RWPE2 (cell line): ENCODE data around the gene SERTAD1.
A peak's percentile ranks its signal among the peaks of the same experiment; 100 is the strongest.

ENCODE experiments used
- ATAC-seq: fragments of 200-7000 bp; cut with Tn5 transposase; 3 replicates; pipeline ENCODE4 v1.9.1; 2021; ENCODE audit warnings: low read depth
- DNase-seq: peaks from one replicate; pipeline ENCODE4 v3.0.0-alpha.2; 2020; ENCODE audit warnings: low spot score
- H3K27ac ChIP-seq: fragments of 450-650 bp; 2 replicates; pipeline ENCODE4 v1.5.1; 2017; ENCODE audit warnings: mild to moderate bottlenecking; ENCODE audit not compliant: poor library complexity, severe bottlenecking
- H3K27me3 ChIP-seq: fragments of 250-450 bp; sonication (Bioruptor Pico); 2 replicates; pipeline ENCODE4 v1.5.1; 2021; ENCODE audit warnings: mild to moderate bottlenecking, moderate library complexity; ENCODE audit not compliant: insufficient read depth, poor library complexity, severe bottlenecking
- H3K36me3 ChIP-seq: fragments of 250-450 bp; sonication (Bioruptor Pico); 2 replicates; pipeline ENCODE4 v1.5.1; 2020; ENCODE audit warnings: low read depth, mild to moderate bottlenecking, moderate library complexity
- H3K4me1 ChIP-seq: fragments of 250-450 bp; sonication (Bioruptor Pico); 2 replicates; pipeline ENCODE4 v1.5.1; 2021; ENCODE audit warnings: mild to moderate bottlenecking, moderate library complexity; ENCODE audit not compliant: insufficient read depth, poor library complexity, severe bottlenecking
- H3K4me3 ChIP-seq: fragments of 250-450 bp; sonication (Bioruptor Pico); 2 replicates; pipeline ENCODE4 v1.5.1; 2021; ENCODE audit warnings: mild to moderate bottlenecking, moderate library complexity; ENCODE audit not compliant: severe bottlenecking
- H3K9me3 ChIP-seq: fragments of 250-450 bp; sonication (Bioruptor Pico); 2 replicates; pipeline ENCODE4 v1.5.1; 2021; ENCODE audit warnings: mild to moderate bottlenecking, moderate library complexity; ENCODE audit not compliant: severe bottlenecking
- TF ChIP-seq, protein P1 (sequence below): fragments of 450-650 bp; IDR thresholded peaks from one replicate; pipeline ENCODE4 v1.5.1; 2017; ENCODE audit warnings: mild to moderate bottlenecking, moderate library complexity; ENCODE audit not compliant: poor library complexity, severe bottlenecking

SERTAD1 gene, protein sequence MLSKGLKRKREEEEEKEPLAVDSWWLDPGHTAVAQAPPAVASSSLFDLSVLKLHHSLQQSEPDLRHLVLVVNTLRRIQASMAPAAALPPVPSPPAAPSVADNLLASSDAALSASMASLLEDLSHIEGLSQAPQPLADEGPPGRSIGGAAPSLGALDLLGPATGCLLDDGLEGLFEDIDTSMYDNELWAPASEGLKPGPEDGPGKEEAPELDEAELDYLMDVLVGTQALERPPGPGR

DNA sequence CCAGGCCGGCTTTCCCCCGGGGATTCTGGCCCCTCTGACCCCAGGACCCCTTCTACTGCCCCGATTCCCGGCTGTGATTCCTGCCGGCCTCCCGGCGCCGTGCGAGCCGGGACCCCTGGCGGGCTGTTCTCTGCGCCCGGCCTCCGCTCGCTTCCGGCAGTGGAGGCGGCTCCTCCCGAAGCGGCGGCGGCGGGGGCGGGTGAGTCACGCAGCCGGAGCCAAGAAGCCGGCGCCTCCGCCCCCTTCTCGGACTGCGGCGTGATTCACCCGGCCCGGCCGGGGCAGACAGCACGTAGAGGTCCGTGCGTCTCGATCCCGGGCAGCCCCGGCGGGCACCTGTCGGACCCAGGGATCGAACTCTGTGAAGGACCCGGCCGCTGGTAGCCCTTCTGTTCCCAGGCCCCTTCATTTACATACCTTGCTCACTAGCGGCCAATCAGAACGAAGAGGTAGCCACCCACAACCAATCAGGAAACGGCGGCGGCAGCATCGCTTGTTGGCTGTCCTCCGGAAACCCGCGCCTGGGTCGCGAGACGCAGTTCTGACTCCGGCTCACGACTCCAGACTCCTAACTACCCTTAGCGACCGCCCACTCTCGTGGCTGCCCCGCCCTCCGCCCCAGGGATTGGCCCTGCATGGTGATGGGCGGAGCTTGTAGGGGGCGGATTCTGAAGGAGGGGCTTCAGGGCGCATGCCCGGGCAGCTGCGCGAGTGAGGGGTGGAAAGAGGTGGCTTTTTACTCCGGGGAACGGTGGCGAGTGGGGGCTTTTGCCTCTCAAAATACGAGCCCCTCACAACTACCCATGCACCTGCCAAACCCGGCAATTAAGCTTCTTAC lies at the start of gene SERTAD1:
TSS of gene SERTAD1 (minus strand) at position 543 of the 838 bp plus-strand sequence. CDS start 2,446 bp downstream, outside the sequence.
- ATAC-seq: peak; percentile 81
- peak; percentile 99 for DNase-seq
- Histone ChIP-seq H3K36me3 (peaks cover 10% of the 10 kb centered on the region), H3K4me3 (peak within 1 kb of the TSS; percentile 52), H3K27ac (peak within 1 kb of the TSS; percentile 95), H3K4me1 (peaks cover 3% of the 10 kb centered on the region), H3K27me3 (no peaks in the 10 kb centered on the region), H3K9me3 (no peaks in the 10 kb centered on the region)
- TF ChIP-seq, protein P1, sequence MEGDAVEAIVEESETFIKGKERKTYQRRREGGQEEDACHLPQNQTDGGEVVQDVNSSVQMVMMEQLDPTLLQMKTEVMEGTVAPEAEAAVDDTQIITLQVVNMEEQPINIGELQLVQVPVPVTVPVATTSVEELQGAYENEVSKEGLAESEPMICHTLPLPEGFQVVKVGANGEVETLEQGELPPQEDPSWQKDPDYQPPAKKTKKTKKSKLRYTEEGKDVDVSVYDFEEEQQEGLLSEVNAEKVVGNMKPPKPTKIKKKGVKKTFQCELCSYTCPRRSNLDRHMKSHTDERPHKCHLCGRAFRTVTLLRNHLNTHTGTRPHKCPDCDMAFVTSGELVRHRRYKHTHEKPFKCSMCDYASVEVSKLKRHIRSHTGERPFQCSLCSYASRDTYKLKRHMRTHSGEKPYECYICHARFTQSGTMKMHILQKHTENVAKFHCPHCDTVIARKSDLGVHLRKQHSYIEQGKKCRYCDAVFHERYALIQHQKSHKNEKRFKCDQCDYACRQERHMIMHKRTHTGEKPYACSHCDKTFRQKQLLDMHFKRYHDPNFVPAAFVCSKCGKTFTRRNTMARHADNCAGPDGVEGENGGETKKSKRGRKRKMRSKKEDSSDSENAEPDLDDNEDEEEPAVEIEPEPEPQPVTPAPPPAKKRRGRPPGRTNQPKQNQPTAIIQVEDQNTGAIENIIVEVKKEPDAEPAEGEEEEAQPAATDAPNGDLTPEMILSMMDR: peak; percentile 75

DNA sequence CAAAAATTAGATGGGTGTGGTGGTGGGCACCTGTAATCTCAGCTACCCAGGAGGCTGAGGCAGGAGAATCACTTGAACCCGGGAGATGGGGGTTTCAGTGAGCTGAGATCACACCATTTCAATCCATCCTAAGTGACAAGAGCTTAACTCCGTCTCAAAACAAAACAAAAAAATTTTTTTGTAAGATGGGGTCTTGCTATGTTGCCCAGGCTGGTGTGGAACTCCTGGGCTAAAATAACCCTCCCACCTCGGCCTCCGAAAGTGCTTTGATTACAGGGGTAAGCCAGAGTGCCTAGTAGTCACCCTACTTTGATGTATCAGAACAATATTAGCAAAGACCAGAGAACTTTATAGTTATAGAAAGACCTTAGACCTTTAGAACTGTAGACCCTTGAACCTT lies 48.9 kb upstream of the SERTAD1 start:
- H3K9me3 ChIP-seq: no peaks in the 10 kb centered on the region
- H3K27ac ChIP-seq: no peak overlapping the region
- no peaks in the 10 kb centered on the region for H3K36me3 ChIP-seq
- no peaks in the 10 kb centered on the region for H3K4me1 ChIP-seq
- DNase-seq (no peak), ATAC-seq (no peak)
- no peak overlapping the region for H3K4me3 ChIP-seq
- TF ChIP-seq, protein P1: no peak
- no peaks in the 10 kb centered on the region for H3K27me3 ChIP-seq

DNA sequence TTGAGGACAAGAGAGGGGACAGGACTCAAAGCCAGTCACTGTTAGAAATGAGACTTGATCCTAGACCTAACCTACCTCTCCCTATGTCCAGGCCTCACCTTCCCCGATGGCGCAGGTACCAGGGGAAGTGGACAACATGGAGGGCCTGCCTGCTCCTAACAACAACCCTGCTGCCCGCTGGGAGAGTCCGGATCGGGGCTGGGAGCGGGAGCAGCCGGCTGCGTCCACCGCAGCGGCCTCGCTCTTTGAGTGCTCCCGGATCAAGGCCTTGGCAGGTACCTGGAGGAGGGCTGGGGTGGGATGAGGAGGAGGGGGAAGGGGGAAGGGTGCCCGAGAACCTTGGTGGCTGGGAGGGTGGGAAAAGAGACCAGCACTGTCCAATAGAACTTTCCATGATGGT lies 46.7 kb upstream of the SERTAD1 start:
- no peaks in the 10 kb centered on the region for H3K27me3 ChIP-seq
- no peak overlapping the region for H3K4me3 ChIP-seq
- H3K36me3 ChIP-seq: no peaks in the 10 kb centered on the region
- H3K27ac ChIP-seq: no peak overlapping the region
- no peaks in the 10 kb centered on the region for H3K4me1 ChIP-seq
- ATAC-seq (no peak), DNase-seq (no peak)
- H3K9me3 ChIP-seq: no peaks in the 10 kb centered on the region
- TF ChIP-seq, protein P1: no peak

DNA sequence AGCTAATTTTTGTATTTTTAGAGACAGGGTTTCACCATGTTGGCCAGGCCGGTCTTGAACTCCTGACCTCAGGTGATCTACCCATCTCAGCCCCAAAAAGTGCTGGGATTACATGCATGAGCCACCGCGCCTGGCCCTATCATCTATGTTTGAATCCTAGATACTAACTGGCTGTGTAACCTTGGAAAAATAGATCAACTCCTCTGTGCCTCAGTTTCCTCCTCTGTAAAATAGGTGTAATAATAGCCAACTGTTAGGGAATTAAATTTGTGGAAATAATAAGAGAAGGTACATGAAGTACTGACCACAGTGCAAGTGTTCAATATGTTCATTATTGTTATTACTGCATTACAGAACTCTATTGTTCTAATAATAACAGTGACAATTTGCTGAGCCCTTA lies 45.3 kb upstream of the SERTAD1 start:
- DNase-seq (no peak), ATAC-seq (no peak)
- TF ChIP-seq, protein P1: no peak
- H3K27me3 ChIP-seq: peaks cover 4% of the 10 kb centered on the region
- H3K27ac ChIP-seq: no peak overlapping the region
- no peaks in the 10 kb centered on the region for H3K36me3 ChIP-seq
- H3K9me3 ChIP-seq: no peaks in the 10 kb centered on the region
- no peaks in the 10 kb centered on the region for H3K4me1 ChIP-seq
- no peak overlapping the region for H3K4me3 ChIP-seq

DNA sequence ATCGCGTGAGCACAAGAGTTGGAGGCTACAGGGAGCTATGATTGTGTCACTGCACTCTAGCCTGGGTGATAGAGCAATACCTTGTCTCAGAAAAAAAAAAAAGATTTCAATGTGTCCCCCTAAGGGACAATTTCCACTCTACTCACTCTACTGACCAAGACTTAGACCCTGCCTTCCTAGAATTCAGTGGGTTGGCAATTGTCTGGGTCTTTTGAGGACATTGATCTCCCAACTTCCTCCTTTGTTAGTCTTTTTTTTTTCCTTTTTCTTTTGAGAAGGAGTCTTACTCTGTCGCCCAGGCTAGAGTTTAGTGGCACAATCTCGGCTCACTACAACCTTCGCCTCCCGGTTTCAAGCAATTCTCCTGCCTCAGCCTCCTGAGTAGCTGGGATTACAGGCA lies 43.2 kb upstream of the SERTAD1 start:
- Histone ChIP-seq H3K9me3 (no peaks in the 10 kb centered on the region), H3K27ac (no peak overlapping the region), H3K27me3 (peaks cover 4% of the 10 kb centered on the region), H3K4me3 (no peak overlapping the region), H3K4me1 (no peaks in the 10 kb centered on the region), H3K36me3 (no peaks in the 10 kb centered on the region)
- DNase-seq: no peak
- ATAC-seq: no peak
- TF ChIP-seq, protein P1: no peak
